Neural progenitor cell (in vitro differentiated cells): ENCODE measurements around the gene UNC13C.

Experiments used
- EZH2 ChIP-seq: fragments of 200-600 bp; sonication (generic); IDR thresholded peaks from 2 replicates; pipeline ENCODE4 v1.6.1; 2017; ENCODE audit warnings: antibody characterized with exemption, mild to moderate bottlenecking, moderate library complexity
- EZH2phosphoT487 ChIP-seq: fragments of 200-600 bp; sonication (generic); IDR thresholded peaks from 2 replicates; pipeline ENCODE4 v1.6.1; 2017; ENCODE audit warnings: antibody characterized with exemption
- TF ChIP-seq, protein P1 (sequence below): fragments of 200-600 bp; sonication (generic); IDR thresholded peaks from 2 replicates; pipeline ENCODE4 v1.5.1; 2017; ENCODE audit warnings: antibody characterized with exemption, mild to moderate bottlenecking

DNA sequence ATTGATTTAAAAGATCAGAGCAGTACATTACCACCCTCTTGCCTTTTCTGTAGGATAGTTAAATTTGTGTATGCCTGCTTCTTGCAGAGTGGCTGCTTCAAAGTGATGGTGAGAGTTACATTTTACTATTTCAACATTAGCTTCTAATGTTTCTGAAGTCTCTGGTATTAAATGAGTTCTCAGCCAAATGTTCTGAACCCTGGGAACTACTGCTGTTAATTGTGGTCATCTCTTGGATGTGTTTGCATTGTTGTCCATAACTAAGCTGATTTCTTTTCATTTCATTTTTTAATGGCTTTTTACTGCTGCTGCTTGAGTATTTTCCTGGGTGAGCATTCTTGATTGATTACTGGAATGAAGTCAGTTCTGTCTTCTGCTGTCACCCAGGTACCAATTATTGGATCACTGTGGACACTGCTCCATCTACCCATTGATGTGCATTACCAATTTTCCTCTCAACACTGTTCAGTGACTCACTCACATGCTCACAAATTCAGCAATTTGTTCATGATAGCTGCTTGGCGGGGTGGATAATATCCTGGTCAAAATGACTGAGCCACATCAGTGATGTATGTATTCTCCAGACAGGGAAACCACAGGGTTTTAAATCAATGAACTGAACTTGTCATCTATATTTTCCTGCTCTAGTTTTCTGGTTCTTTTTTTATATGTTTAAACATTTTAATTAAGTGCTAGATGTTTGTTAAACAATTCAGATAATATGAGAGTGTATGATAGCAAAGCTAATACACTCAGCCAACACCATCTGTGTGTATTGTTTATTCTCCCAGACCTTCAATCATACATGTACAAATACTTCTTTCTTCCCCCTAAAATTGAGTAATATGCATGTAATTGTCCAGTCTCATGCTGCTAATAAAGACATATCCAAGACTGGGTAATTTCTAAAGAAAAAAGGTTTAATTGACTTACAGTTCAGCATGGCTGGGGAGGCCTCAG, 630.9 kb downstream of the UNC13C start:
- TF ChIP-seq, protein P1, sequence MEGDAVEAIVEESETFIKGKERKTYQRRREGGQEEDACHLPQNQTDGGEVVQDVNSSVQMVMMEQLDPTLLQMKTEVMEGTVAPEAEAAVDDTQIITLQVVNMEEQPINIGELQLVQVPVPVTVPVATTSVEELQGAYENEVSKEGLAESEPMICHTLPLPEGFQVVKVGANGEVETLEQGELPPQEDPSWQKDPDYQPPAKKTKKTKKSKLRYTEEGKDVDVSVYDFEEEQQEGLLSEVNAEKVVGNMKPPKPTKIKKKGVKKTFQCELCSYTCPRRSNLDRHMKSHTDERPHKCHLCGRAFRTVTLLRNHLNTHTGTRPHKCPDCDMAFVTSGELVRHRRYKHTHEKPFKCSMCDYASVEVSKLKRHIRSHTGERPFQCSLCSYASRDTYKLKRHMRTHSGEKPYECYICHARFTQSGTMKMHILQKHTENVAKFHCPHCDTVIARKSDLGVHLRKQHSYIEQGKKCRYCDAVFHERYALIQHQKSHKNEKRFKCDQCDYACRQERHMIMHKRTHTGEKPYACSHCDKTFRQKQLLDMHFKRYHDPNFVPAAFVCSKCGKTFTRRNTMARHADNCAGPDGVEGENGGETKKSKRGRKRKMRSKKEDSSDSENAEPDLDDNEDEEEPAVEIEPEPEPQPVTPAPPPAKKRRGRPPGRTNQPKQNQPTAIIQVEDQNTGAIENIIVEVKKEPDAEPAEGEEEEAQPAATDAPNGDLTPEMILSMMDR, result no peak
- TF ChIP-seq EZH2phosphoT487, result no peak
- TF ChIP-seq EZH2, result no peak
